Kidney (tissue), 14 donors: ENCODE results near the gene SMC6. TPM values are rescaled to one million over a fixed set of nuclear protein-coding genes. Genes with fewer than 3 reads are reported as not detected.

Source experiments
- DNase-seq, 5 donors: peaks; one replicate each; pipeline ENCODE4 v3.0.0-alpha.2; 2013 to 2020
- FAIRE-seq: peaks from 2 replicates; lab custom pipeline; 2012; peaks lifted over from hg19 to GRCh38; lab: Jason Lieb, UNC
- H3K27ac ChIP-seq, 2 donors: one replicate each; pipeline ENCODE4 v1.7.0; 2013; ENCODE audit warnings: low read depth in 2 of 2, low read length in 2 of 2, inconsistent platforms in 1 of 2
- H3K27me3 ChIP-seq: one replicate; pipeline ENCODE4 v1.7.1; 2013; ENCODE audit warnings: low read length, inconsistent platforms; ENCODE audit not compliant: control insufficient read depth, insufficient read depth
- H3K36me3 ChIP-seq, 3 donors: one replicate each; pipeline versions ENCODE4 v1.7.0 to v1.7.1; 2013; ENCODE audit warnings: low read length in 3 of 3, control low read depth in 1 of 3, inconsistent platforms in 1 of 3; ENCODE audit not compliant: insufficient read depth in 3 of 3, control insufficient read depth in 2 of 3
- H3K4me1 ChIP-seq, 3 donors: one replicate each; pipeline versions ENCODE4 v1.7.0 to v1.7.1; 2013; ENCODE audit warnings: low read length in 3 of 3, inconsistent platforms in 1 of 3, low read depth in 1 of 3; ENCODE audit not compliant: control insufficient read depth in 2 of 3, insufficient read depth in 2 of 3
- H3K4me3 ChIP-seq, 3 donors: one replicate each; pipeline versions ENCODE4 v1.7.0 to v1.8.1; 2013; ENCODE audit warnings: low read length in 3 of 3, control low read depth in 1 of 3, inconsistent platforms in 1 of 3
- H3K9ac ChIP-seq, 3 donors: one replicate each; pipeline versions ENCODE4 v1.7.0 to v1.7.1; 2013; ENCODE audit warnings: low read length in 3 of 3, control low read depth in 1 of 3, inconsistent platforms in 1 of 3
- H3K9me3 ChIP-seq, 3 donors: one replicate each; pipeline versions ENCODE4 v1.7.0 to v1.7.1; 2013; ENCODE audit warnings: low read length in 3 of 3, control low read depth in 1 of 3, inconsistent platforms in 1 of 3; ENCODE audit not compliant: control insufficient read depth in 2 of 3, insufficient read depth in 1 of 3
- intact Hi-C: fragments of 100-400 bp; cut with DNase I; formaldehyde crosslinking; loops from one replicate; pipeline ENCODE4 v1.11.1; 2022
- polyA plus RNA-seq: library from polyadenylated mRNA; stranded (reverse); fragments of 350-450 nt; fragmentation: Illumina TruSeq; extraction: RNeasy Lipid Tissue Mini Kit (QIAGEN cat#74804); gene quantifications from one replicate; pipeline ENCODE4 v1.2.3, GENCODE V29; 2014; ENCODE audit warnings: low read depth, low replicate concordance; ENCODE audit not compliant: insufficient read depth
- total RNA-seq: library from RNA; stranded (reverse); fragmentation: NEBNext Ultra II Directional; extraction: Animal tissue kit (Norgen Biotek cat#: 25700); gene quantifications from one replicate; pipeline ENCODE4 v1.2.1, GENCODE V29; 2021
- TF ChIP-seq, protein P1 (sequence below): IDR thresholded peaks from 3 replicates; pipeline ENCODE4 v1.5.1; 2012; ENCODE audit warnings: mild to moderate bottlenecking, moderate library complexity, borderline replicate concordance; ENCODE audit not compliant: insufficient read depth; ENCODE audit errors: extremely low read depth
- donor health status: control.
- donor health status: control.
- donor health status: control.
- donor health status: control.
- donor health status: control.
- donor health status: DM: yes; HTN: yes; CAD: no.
- donor health status: Normal renal cell carcinoma (clear cell type).

SMC6 gene
- total and polyA plus RNA-seq, 2 donors from 2014 or later, result 4.8 to 16.3 TPM

DNA sequence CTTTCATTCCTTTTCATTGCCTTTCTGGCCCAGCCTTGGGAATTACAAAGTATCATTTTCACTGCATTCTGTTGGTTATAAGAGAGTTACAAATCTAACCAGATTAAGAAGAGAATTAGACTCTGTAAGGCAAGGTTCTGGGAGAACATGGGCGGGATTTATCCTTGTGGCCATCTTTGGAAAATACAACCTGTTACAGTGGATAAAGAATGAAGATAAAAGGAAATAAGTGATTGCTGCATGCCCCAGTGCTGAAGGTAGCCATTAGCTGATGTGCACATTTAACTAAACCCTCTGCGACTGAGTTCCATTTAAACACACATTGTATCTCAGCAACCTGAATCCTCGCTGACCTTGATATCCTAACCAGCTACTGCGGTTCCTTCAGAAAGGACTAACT lies 93.4 kb downstream of the SMC6 start:
- no peaks in the 10 kb centered on the region for H3K9me3 ChIP-seq
- no peak for DNase-seq
- intact Hi-C loops, result loop anchor here (10.0 kb wide), 1 partner anchor 885 kb away; no protein-coding TSS in a partner anchor
- H3K4me3 ChIP-seq, result no peak overlapping the region
- no peaks in the 10 kb centered on the region for H3K27me3 ChIP-seq
- no peak overlapping the region for H3K9ac ChIP-seq
- H3K27ac ChIP-seq, result no peak overlapping the region
- H3K36me3 ChIP-seq, result peaks cover 2 to 5% (median 4%) of the 10 kb centered on the region in 3 donors
- no peak for FAIRE-seq
- TF ChIP-seq, protein P1, sequence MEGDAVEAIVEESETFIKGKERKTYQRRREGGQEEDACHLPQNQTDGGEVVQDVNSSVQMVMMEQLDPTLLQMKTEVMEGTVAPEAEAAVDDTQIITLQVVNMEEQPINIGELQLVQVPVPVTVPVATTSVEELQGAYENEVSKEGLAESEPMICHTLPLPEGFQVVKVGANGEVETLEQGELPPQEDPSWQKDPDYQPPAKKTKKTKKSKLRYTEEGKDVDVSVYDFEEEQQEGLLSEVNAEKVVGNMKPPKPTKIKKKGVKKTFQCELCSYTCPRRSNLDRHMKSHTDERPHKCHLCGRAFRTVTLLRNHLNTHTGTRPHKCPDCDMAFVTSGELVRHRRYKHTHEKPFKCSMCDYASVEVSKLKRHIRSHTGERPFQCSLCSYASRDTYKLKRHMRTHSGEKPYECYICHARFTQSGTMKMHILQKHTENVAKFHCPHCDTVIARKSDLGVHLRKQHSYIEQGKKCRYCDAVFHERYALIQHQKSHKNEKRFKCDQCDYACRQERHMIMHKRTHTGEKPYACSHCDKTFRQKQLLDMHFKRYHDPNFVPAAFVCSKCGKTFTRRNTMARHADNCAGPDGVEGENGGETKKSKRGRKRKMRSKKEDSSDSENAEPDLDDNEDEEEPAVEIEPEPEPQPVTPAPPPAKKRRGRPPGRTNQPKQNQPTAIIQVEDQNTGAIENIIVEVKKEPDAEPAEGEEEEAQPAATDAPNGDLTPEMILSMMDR, result no peak
- H3K4me1 ChIP-seq, result no peaks in the 10 kb centered on the region

DNA sequence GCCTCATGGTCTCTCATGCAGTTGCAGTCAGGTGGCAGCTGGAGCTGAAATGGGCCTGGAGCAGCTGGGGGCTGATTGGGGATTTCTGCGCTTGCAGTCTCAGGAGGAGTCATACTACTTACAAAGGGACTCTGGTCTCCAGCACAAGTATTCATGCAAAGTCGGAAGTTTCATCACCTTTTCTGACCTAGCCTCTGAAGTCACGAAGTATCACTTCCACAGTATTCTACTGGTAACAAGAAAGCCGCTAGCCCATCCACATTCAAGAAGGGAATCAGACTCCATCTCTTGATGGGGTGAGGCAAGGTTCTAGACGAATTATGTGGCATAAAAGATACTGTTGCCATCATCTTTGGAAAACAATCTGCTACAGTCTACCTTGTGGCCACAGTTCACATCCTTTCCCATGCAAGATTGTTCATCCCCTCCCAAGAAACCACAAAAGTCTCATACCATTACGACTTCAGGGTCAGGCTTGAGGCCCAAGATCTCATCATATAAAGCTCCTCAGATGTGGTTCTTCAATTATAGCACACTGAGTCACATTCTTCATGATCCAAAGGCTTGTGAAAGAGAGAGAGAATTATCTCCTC lies 95.3 kb downstream of the SMC6 start:
- H3K9ac ChIP-seq, result no peak overlapping the region
- intact Hi-C loops, result no loop called here
- TF ChIP-seq, protein P1, result no peak
- DNase-seq, result no peak
- H3K4me3 ChIP-seq, result no peak overlapping the region
- no peaks in the 10 kb centered on the region for H3K4me1 ChIP-seq
- H3K27ac ChIP-seq, result no peak overlapping the region
- no peaks in the 10 kb centered on the region for H3K9me3 ChIP-seq
- no peak for FAIRE-seq
- no peaks in the 10 kb centered on the region for H3K27me3 ChIP-seq
- no peaks in the 10 kb centered on the region for H3K36me3 ChIP-seq

DNA sequence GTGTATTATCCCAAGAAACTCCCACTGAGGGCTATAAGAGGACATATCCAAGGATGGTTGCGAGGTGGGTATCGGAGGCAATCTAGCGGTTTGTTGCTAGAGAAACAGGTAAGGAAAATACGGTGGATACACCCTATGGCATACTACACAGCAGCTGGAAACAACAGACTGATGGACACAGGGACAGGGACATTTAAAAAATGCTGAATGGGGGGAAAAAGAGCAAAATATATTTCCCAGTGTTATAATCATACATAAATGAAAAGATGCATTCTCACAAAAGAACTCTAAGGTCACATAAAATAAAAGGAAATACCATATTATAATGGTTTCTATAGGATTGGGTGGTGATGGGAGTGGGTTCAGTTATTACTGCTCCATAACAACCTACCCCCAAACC lies 95.9 kb downstream of the SMC6 start:
- FAIRE-seq (no peak), DNase-seq (no peak)
- intact Hi-C loops, result no loop called here
- Histone ChIP-seq H3K36me3 (no peaks in the 10 kb centered on the region), H3K4me1 (no peaks in the 10 kb centered on the region), H3K4me3 (no peak overlapping the region), H3K27me3 (no peaks in the 10 kb centered on the region), H3K9me3 (no peaks in the 10 kb centered on the region), H3K27ac (no peak overlapping the region), H3K9ac (no peak overlapping the region)
- TF ChIP-seq, protein P1, result no peak
